H9 (cell line): Measurements from ENCODE around the gene SLC16A7. TPM values are rescaled to one million over a fixed set of nuclear protein-coding genes. Genes with fewer than 3 reads are reported as not detected.

Experiments used
- DNase-seq: peaks from one replicate; pipeline ENCODE4 v3.0.0-alpha.2; 2017
- H2AFZ ChIP-seq: one replicate; pipeline ENCODE4 v1.6.1; 2013; ENCODE audit warnings: mild to moderate bottlenecking, low read length, control low read depth, moderate library complexity
- H2AK5ac ChIP-seq: 2 replicates; pipeline ENCODE4 v1.6.1; 2013; ENCODE audit warnings: low read length, control low read depth, mixed read lengths; ENCODE audit not compliant: insufficient read length
- H2BK120ac ChIP-seq: one replicate; pipeline ENCODE4 v1.6.1; 2013; ENCODE audit warnings: low read depth, mild to moderate bottlenecking, low read length, control low read depth, inconsistent platforms; ENCODE audit not compliant: poor library complexity, severe bottlenecking
- H2BK12ac ChIP-seq: 2 replicates; pipeline ENCODE4 v1.6.1; 2013; ENCODE audit warnings: low read length, control low read depth, mixed read lengths, low read depth; ENCODE audit not compliant: insufficient read length
- H2BK15ac ChIP-seq: 2 replicates; pipeline ENCODE4 v1.6.1; 2013; ENCODE audit warnings: low read depth, low read length, control low read depth
- H2BK20ac ChIP-seq: one replicate; pipeline ENCODE4 v1.6.1; 2013; ENCODE audit warnings: low read depth, mild to moderate bottlenecking, low read length, control low read depth, inconsistent platforms; ENCODE audit not compliant: poor library complexity, severe bottlenecking
- H2BK5ac ChIP-seq: 2 replicates; pipeline ENCODE4 v1.6.1; 2013; ENCODE audit warnings: low read length, control low read depth, mixed read lengths; ENCODE audit not compliant: insufficient read length
- H3K14ac ChIP-seq: 2 replicates; pipeline ENCODE4 v1.6.1; 2013; ENCODE audit warnings: low read length, control low read depth; ENCODE audit not compliant: insufficient read depth
- H3K18ac ChIP-seq: 2 replicates; pipeline ENCODE4 v1.6.1; 2013; ENCODE audit warnings: low read depth, mild to moderate bottlenecking, mixed read lengths, low read length, control low read depth; ENCODE audit not compliant: insufficient read length
- H3K23ac ChIP-seq: 2 replicates; pipeline ENCODE4 v1.6.1; 2013; ENCODE audit warnings: low read length, control low read depth, mixed read lengths, low read depth; ENCODE audit not compliant: insufficient read length
- H3K23me2 ChIP-seq: 2 replicates; pipeline ENCODE4 v1.6.1; 2013; ENCODE audit warnings: low read depth, mild to moderate bottlenecking, mixed read lengths, low read length, control low read depth; ENCODE audit not compliant: insufficient read length, poor library complexity, severe bottlenecking
- H3K27ac ChIP-seq: 2 replicates; pipeline ENCODE4 v1.5.1; 2013; ENCODE audit warnings: low read length, control low read depth, mixed read lengths, low read depth; ENCODE audit not compliant: insufficient read length
- H3K27me3 ChIP-seq: 2 replicates; pipeline ENCODE4 v1.6.1; 2013; ENCODE audit warnings: low read length, control low read depth, inconsistent platforms; ENCODE audit not compliant: insufficient read depth
- H3K4ac ChIP-seq: 2 replicates; pipeline ENCODE4 v1.6.1; 2013; ENCODE audit warnings: low read depth, mild to moderate bottlenecking, control low read depth, inconsistent platforms, low read length, moderate library complexity
- H3K4me1 ChIP-seq: 2 replicates; pipeline ENCODE4 v1.6.1; 2013; ENCODE audit warnings: low read length, control low read depth, inconsistent platforms; ENCODE audit not compliant: insufficient read depth
- H3K4me2 ChIP-seq: 2 replicates; pipeline ENCODE4 v1.6.1; 2013; ENCODE audit warnings: low read length, control low read depth, mixed read lengths; ENCODE audit not compliant: insufficient read length, insufficient read depth
- H3K56ac ChIP-seq: 2 replicates; pipeline ENCODE4 v1.6.1; 2013; ENCODE audit warnings: low read depth, mild to moderate bottlenecking, mixed read lengths, low read length, control low read depth; ENCODE audit not compliant: insufficient read length
- H3K79me1 ChIP-seq: 2 replicates; pipeline ENCODE4 v1.6.1; 2013; ENCODE audit warnings: low read depth, mild to moderate bottlenecking, moderate library complexity, low read length, control low read depth, inconsistent platforms; ENCODE audit not compliant: insufficient read depth, poor library complexity, severe bottlenecking
- H3K79me2 ChIP-seq: 2 replicates; pipeline ENCODE4 v1.6.1; 2013; ENCODE audit warnings: low read length, control low read depth, inconsistent platforms; ENCODE audit not compliant: insufficient read depth
- H3K9ac ChIP-seq: 2 replicates; pipeline ENCODE4 v1.6.1; 2013; ENCODE audit warnings: low read length, control low read depth, mixed read lengths; ENCODE audit not compliant: insufficient read length; ENCODE audit errors: extremely low read depth
- H3K9me3 ChIP-seq: one replicate; pipeline ENCODE4 v1.6.1; 2013; ENCODE audit warnings: low read depth, low read length, inconsistent platforms; ENCODE audit not compliant: control insufficient read depth
- H3T11ph ChIP-seq: one replicate; pipeline ENCODE4 v1.6.1; 2013; ENCODE audit warnings: mild to moderate bottlenecking, low read length, control low read depth, inconsistent platforms
- H4K20me1 ChIP-seq: one replicate; pipeline ENCODE4 v1.6.1; 2013; ENCODE audit not compliant: control insufficient read depth, insufficient read length, insufficient read depth
- H4K5ac ChIP-seq: 2 replicates; pipeline ENCODE4 v1.6.1; 2013; ENCODE audit warnings: low read depth, mild to moderate bottlenecking, mixed read lengths, low read length, control low read depth; ENCODE audit not compliant: insufficient read length
- H4K8ac ChIP-seq: replicated peaks from 2 replicates; pipeline ENCODE4 v1.6.1; 2013; ENCODE audit warnings: low read length, control low read depth, mixed read lengths, low read depth; ENCODE audit not compliant: insufficient read length
- H4K91ac ChIP-seq: 2 replicates; pipeline ENCODE4 v1.6.1; 2013; ENCODE audit warnings: low read depth, mild to moderate bottlenecking, moderate library complexity, mixed read lengths, low read length, control low read depth; ENCODE audit not compliant: insufficient read length
- H3K27ac Mint-ChIP-seq, 3 experiments: 2 replicates in 2 of 3; 3 replicates in 1 of 3; pipeline ENCODE4 v1.8.0; 2020 to 2021; ENCODE audit warnings: mixed read lengths in 3 of 3, mild to moderate bottlenecking in 1 of 3, moderate library complexity in 1 of 3
- H3K27me3 Mint-ChIP-seq: 2 replicates; pipeline ENCODE4 v1.8.0; 2021; ENCODE audit warnings: low read depth, mild to moderate bottlenecking, moderate library complexity, mixed read lengths
- H3K36me3 Mint-ChIP-seq, 3 experiments: 2 replicates in 2 of 3; 3 replicates in 1 of 3; pipeline ENCODE4 v1.8.0; 2020 to 2021; ENCODE audit warnings: low read depth in 3 of 3, mixed read lengths in 3 of 3; ENCODE audit not compliant: insufficient read depth in 1 of 3
- H3K4me1 Mint-ChIP-seq, 2 experiments: 2 replicates each; pipeline ENCODE4 v1.8.0; 2020; ENCODE audit warnings: mixed read lengths in 2 of 2
- H3K4me3 Mint-ChIP-seq, 2 experiments: 2 replicates in 1 of 2; 3 replicates in 1 of 2; pipeline ENCODE4 v1.8.0; 2020 to 2021; ENCODE audit warnings: mild to moderate bottlenecking in 2 of 2, mixed read lengths in 2 of 2, moderate library complexity in 1 of 2
- H3K9me3 Mint-ChIP-seq, 2 experiments: 2 replicates in 1 of 2; 3 replicates in 1 of 2; pipeline ENCODE4 v1.8.0; 2020; ENCODE audit warnings: mild to moderate bottlenecking in 2 of 2, mixed read lengths in 2 of 2, moderate library complexity in 1 of 2
- CTCF ChIP-seq: fragments of 200-600 bp; sonication (generic); conservative IDR thresholded peaks from 3 replicates; pipeline ENCODE4 v1.8.0; 2021; ENCODE audit warnings: antibody characterized with exemption, mild to moderate bottlenecking
- total RNA-seq: library from RNA; stranded (reverse); gene quantifications from 2 replicates; pipeline ENCODE4 v1.2.1, GENCODE V29; 2021

SLC16A7 gene
- total RNA-seq, 1 experiment from 2014 or later = 2.2 TPM

- Histone ChIP-seq H4K20me1 (no peaks in the 10 kb centered on the region), H3K23ac (no peak overlapping the region), H3K27me3 (no peaks in the 10 kb centered on the region), H3K79me2 (no peaks in the 10 kb centered on the region), H2AFZ (no peak overlapping the region), H3K18ac (no peak overlapping the region), H2AK5ac (no peak overlapping the region), H3K79me1 (no peaks in the 10 kb centered on the region), H2BK12ac (no peak overlapping the region), H2BK5ac (no peak overlapping the region), H3K23me2 (no peaks in the 10 kb centered on the region), H3K27ac (no peak overlapping the region), H3T11ph (no peak overlapping the region), H3K4me2 (no peak overlapping the region), H3K4me1 (no peaks in the 10 kb centered on the region), H3K9me3 (no peaks in the 10 kb centered on the region), H2BK120ac (no peak overlapping the region), H4K5ac (no peak overlapping the region), H2BK20ac (no peak overlapping the region), H3K9ac (no peak overlapping the region), H3K14ac (no peak overlapping the region), H2BK15ac (no peak overlapping the region), H4K8ac (no peak overlapping the region), H3K4ac (no peak overlapping the region), H4K91ac (no peak overlapping the region), H3K56ac (no peak overlapping the region)
- H3K27me3 Mint-ChIP-seq = no peaks in the 10 kb centered on the region
- H3K36me3 Mint-ChIP-seq = no peaks in the 10 kb centered on the region
- H3K27ac Mint-ChIP-seq = no peak overlapping the region; a peak in 1 of 7 replicates
- peaks cover 0 to 3% of the 10 kb centered on the region in 2 experiments; a peak in 2 of 4 replicates for H3K4me1 Mint-ChIP-seq
- H3K4me3 Mint-ChIP-seq = no peak overlapping the region
- DNase-seq = no peak
- no peaks in the 10 kb centered on the region; a peak in 1 of 5 replicates for H3K9me3 Mint-ChIP-seq
- no peak for TF ChIP-seq CTCF
Observed at GRCh38 chr12:59828521-59828920, 232.7 kb downstream of the SLC16A7 start.
